PC-3 (cell line): Measurements from ENCODE around the gene TRABD2B. TPM values are rescaled to one million over a fixed set of nuclear protein-coding genes. Genes with fewer than 3 reads are reported as not detected.

Experiments
- ATAC-seq: fragments of 200-7000 bp; cut with Tn5 transposase; 2 replicates; pipeline ENCODE4 v1.9.1; 2020; ENCODE audit warnings: mild to moderate bottlenecking, moderate library complexity
- BruUV-seq: library from RNA; stranded (reverse); fragments of 400-500 nt; replicated peaks from 2 replicates; lab custom pipeline; 2021; lab: Mats Ljungman, UMichigan
- CTCF ChIA-PET: fragments of 300-600 bp; sonication (Branson Sonifier 250); formaldehyde crosslinking; loops from one replicate; lab custom pipeline; 2022; ENCODE audit warnings: antibody characterized with exemption; lab: Charles Lee
- POLR2A ChIA-PET: fragments of 300-600 bp; sonication (Branson Sonifier 250); formaldehyde crosslinking; loops from one replicate; lab custom pipeline; 2022; ENCODE audit warnings: antibody characterized with exemption; ENCODE audit not compliant: unreplicated experiment; lab: Charles Lee
- DNase-seq: peaks from one replicate; pipeline ENCODE4 v3.0.0-alpha.2; 2015
- H2AFZ ChIP-seq: fragments of 300-600 bp; sonication (generic); 2 replicates; pipeline ENCODE4 v1.6.0; 2016; ENCODE audit warnings: antibody characterized with exemption, low read length
- H3F3A ChIP-seq: fragments of 300-600 bp; sonication (generic); one replicate; pipeline ENCODE4 v1.6.0; 2017; ENCODE audit warnings: antibody characterized with exemption, low read length, control low read depth, mild to moderate bottlenecking; ENCODE audit not compliant: unreplicated experiment
- H3K27ac ChIP-seq: fragments of 300-600 bp; sonication (generic); 2 replicates; pipeline ENCODE4 v1.5.1; 2016; ENCODE audit warnings: mild to moderate bottlenecking, low read length
- H3K27me3 ChIP-seq: fragments of 300-600 bp; sonication (generic); 2 replicates; pipeline ENCODE4 v1.6.1; 2016; ENCODE audit warnings: low read length, mixed read lengths
- H3K36me3 ChIP-seq: fragments of 300-600 bp; sonication (generic); 2 replicates; pipeline ENCODE4 v1.6.1; 2016; ENCODE audit warnings: low read depth, mixed run types, low read length, mixed read lengths
- H3K4me1 ChIP-seq: fragments of 300-600 bp; sonication (generic); 2 replicates; pipeline ENCODE4 v1.5.1; 2016; ENCODE audit warnings: low read length; ENCODE audit not compliant: insufficient read depth
- H3K4me2 ChIP-seq: fragments of 300-600 bp; sonication (generic); 2 replicates; pipeline ENCODE4 v1.6.0; 2016; ENCODE audit warnings: low read length
- H3K4me3 ChIP-seq: fragments of 300-600 bp; sonication (generic); 2 replicates; pipeline ENCODE4 v1.5.1; 2016; ENCODE audit warnings: mild to moderate bottlenecking, low read length, mixed read lengths
- H3K79me2 ChIP-seq: fragments of 300-600 bp; sonication (generic); 2 replicates; pipeline ENCODE4 v1.6.1; 2017; ENCODE audit warnings: low read length, mixed read lengths
- H3K9ac ChIP-seq: fragments of 300-600 bp; sonication (generic); 2 replicates; pipeline ENCODE4 v1.6.0; 2016; ENCODE audit warnings: mild to moderate bottlenecking, low read length
- H3K9me2 ChIP-seq: fragments of 300-600 bp; sonication (generic); replicated peaks from 2 replicates; pipeline ENCODE4 v1.6.1; 2016; ENCODE audit warnings: mixed run types, low read length, mixed read lengths
- H3K9me3 ChIP-seq: fragments of 300-600 bp; sonication (generic); 2 replicates; pipeline ENCODE4 v1.6.1; 2016; ENCODE audit warnings: low read length, mixed read lengths
- H4K20me1 ChIP-seq: fragments of 300-600 bp; sonication (generic); 2 replicates; pipeline ENCODE4 v1.6.1; 2016; ENCODE audit warnings: low read length, mixed read lengths
- EZH2 ChIP-seq: fragments of 300-600 bp; sonication (generic); IDR thresholded peaks from one replicate; pipeline ENCODE4 v1.6.1; 2017; ENCODE audit warnings: antibody characterized with exemption, mild to moderate bottlenecking, low read length; ENCODE audit not compliant: unreplicated experiment
- EZH2phosphoT487 ChIP-seq: fragments of 300-600 bp; sonication (generic); IDR thresholded peaks from 2 replicates; pipeline ENCODE4 v1.6.1; 2018; ENCODE audit warnings: mild to moderate bottlenecking, antibody characterized with exemption, low read length, borderline replicate concordance
- intact Hi-C: fragments of 100-400 bp; cut with micrococcal nuclease; formaldehyde crosslinking; loops from 2 replicates; pipeline ENCODE4 v1.9.0; 2023
- total RNA-seq: library from RNA; depleted of rRNA; stranded (reverse); fragments of >200 nt; gene quantifications from 2 replicates; pipeline ENCODE4 v1.2.3, GENCODE V29; 2014
- TF ChIP-seq, protein P1 (sequence below): fragments of 300-600 bp; sonication (generic); conservative IDR thresholded peaks from 2 replicates; pipeline ENCODE4 v1.5.1; 2017; ENCODE audit warnings: antibody characterized with exemption, low read depth, mild to moderate bottlenecking, low read length

The TRABD2B gene
- total RNA-seq, 1 experiment from 2014 or later, result 0.44 TPM

GRCh38 chr1:47727697-47728085 is 269.5 kb downstream of the TRABD2B start:
- Histone ChIP-seq H3K4me3 (no peak overlapping the region), H4K20me1 (no peaks in the 10 kb centered on the region), H3K9me3 (no peaks in the 10 kb centered on the region), H3K4me2 (no peak overlapping the region), H3K4me1 (no peaks in the 10 kb centered on the region), H3K9ac (no peak overlapping the region), H3F3A (no peaks in the 10 kb centered on the region), H2AFZ (no peak overlapping the region), H3K79me2 (no peaks in the 10 kb centered on the region), H3K36me3 (no peaks in the 10 kb centered on the region), H3K27ac (no peak overlapping the region), H3K9me2 (no peaks in the 10 kb centered on the region), H3K27me3 (peaks cover 38% of the 10 kb centered on the region)
- CTCF ChIA-PET, result interaction anchor here (1.8 kb wide), 1 partner anchor 17 kb away, joined by 5 read pairs; no protein-coding TSS in a partner anchor
- intact Hi-C loops, result loop anchor here (2.0 to 10.0 kb wide), 2 partner anchors 201 to 553 kb away; no protein-coding TSS in a partner anchor
- POLR2A ChIA-PET, result interaction anchor here (0.6 kb wide), 1 partner anchor 292 kb away, joined by 3 read pairs; no protein-coding TSS in a partner anchor
- TF ChIP-seq, protein P1, sequence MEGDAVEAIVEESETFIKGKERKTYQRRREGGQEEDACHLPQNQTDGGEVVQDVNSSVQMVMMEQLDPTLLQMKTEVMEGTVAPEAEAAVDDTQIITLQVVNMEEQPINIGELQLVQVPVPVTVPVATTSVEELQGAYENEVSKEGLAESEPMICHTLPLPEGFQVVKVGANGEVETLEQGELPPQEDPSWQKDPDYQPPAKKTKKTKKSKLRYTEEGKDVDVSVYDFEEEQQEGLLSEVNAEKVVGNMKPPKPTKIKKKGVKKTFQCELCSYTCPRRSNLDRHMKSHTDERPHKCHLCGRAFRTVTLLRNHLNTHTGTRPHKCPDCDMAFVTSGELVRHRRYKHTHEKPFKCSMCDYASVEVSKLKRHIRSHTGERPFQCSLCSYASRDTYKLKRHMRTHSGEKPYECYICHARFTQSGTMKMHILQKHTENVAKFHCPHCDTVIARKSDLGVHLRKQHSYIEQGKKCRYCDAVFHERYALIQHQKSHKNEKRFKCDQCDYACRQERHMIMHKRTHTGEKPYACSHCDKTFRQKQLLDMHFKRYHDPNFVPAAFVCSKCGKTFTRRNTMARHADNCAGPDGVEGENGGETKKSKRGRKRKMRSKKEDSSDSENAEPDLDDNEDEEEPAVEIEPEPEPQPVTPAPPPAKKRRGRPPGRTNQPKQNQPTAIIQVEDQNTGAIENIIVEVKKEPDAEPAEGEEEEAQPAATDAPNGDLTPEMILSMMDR, result no peak
- TF ChIP-seq EZH2 (no peak), EZH2phosphoT487 (no peak)
- no peak for DNase-seq
- ATAC-seq, result no peak
- BruUV-seq, result no TSS peak

DNA sequence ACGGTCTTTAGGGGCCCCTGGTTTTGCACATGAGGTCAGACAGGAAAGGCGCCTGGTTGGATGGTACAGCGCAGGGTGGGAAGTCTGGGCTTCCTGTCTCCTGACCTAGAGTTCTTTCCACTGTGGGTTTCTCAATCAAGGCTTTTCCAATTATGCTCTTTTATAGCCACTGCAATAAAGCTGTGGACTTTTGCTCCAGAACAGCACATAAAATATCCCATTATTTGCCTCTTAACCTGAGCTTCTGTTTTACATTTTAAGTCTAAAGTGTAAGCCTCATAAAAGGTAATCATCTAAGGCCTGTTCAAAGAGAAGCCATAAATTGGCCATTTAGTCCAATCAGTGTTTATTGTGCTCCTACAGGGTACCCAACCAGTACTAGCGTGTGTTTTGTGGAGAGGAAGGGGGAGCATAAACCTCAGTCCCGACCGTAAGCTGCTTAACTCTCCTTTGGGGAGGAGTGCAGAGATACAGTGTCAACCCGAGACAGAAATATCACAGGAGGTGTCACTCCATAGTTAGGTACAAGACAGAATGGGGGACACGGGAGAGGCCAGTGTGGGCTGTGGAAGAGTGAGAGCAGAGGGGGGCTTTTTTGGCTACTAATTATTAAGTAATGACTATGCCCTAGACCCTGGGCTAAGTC is 270.0 kb downstream of the TRABD2B start:
- no peak overlapping the region for H2AFZ ChIP-seq
- no peak overlapping the region for H3K4me2 ChIP-seq
- H3K36me3 ChIP-seq, result no peaks in the 10 kb centered on the region
- H3F3A ChIP-seq, result no peaks in the 10 kb centered on the region
- H3K9ac ChIP-seq, result no peak overlapping the region
- no peaks in the 10 kb centered on the region for H3K9me3 ChIP-seq
- ATAC-seq (no peak), DNase-seq (no peak)
- no peak overlapping the region for H3K4me3 ChIP-seq
- BruUV-seq, result no TSS peak
- POLR2A ChIA-PET, result interaction anchor here (0.6 kb wide), 1 partner anchor 291 kb away, joined by 3 read pairs; no protein-coding TSS in a partner anchor
- no peaks in the 10 kb centered on the region for H3K9me2 ChIP-seq
- no peak for TF ChIP-seq EZH2
- no peak for TF ChIP-seq EZH2phosphoT487
- TF ChIP-seq, protein P1, result no peak
- intact Hi-C loops, result loop anchor here (2.0 to 10.0 kb wide), 2 partner anchors 200 to 552 kb away; no protein-coding TSS in a partner anchor
- no peaks in the 10 kb centered on the region for H3K4me1 ChIP-seq
- H3K27me3 ChIP-seq, result peaks cover 38% of the 10 kb centered on the region
- no peaks in the 10 kb centered on the region for H4K20me1 ChIP-seq
- CTCF ChIA-PET, result interaction anchor here (1.5 to 1.8 kb wide), 3 partner anchors 17 to 339 kb away, joined by 5 to 28 read pairs (median 9); no protein-coding TSS in a partner anchor
- H3K79me2 ChIP-seq, result no peaks in the 10 kb centered on the region
- no peak overlapping the region for H3K27ac ChIP-seq
